Fibroblast of skin of left quadriceps (primary cell): ENCODE data around the gene CAPN10.
"Not testable (repeated sequence)": the region's sequence is repeated elsewhere in the genome, so short reads cannot be mapped to it uniquely, and the experiment has no call there.

ENCODE experiments used
- DNase-seq, 2 experiments: peaks; one replicate each; pipeline ENCODE4 v3.0.0-alpha.2; 2013; ENCODE audit warnings: low read depth in 2 of 2

Gene CAPN10

GRCh38 chr2:240603081-240603835, 16.7 kb downstream of the CAPN10 start:
- no peak for DNase-seq

- DNase-seq = no peak
Measured at GRCh38 chr2:240603846-240604245, 17.3 kb downstream of the CAPN10 start.

- no peak for DNase-seq
Measured at GRCh38 chr2:240604291-240604938, 17.9 kb downstream of the CAPN10 start.

GRCh38 chr2:240604939-240605716, 18.6 kb downstream of the CAPN10 start:
- no peak for DNase-seq

GRCh38 chr2:240605867-240606743, 19.6 kb downstream of the CAPN10 start:
- no peak for DNase-seq

GRCh38 chr2:240611601-240612210, 25.2 kb downstream of the CAPN10 start:
- no peak for DNase-seq

GRCh38 chr2:240613781-240614180, 27.2 kb downstream of the CAPN10 start:
- DNase-seq = no peak

- no peak for DNase-seq
Measured at GRCh38 chr2:240614391-240614790, 27.9 kb downstream of the CAPN10 start.

- no peak for DNase-seq
Measured at GRCh38 chr2:240615396-240615795, 28.9 kb downstream of the CAPN10 start.

GRCh38 chr2:240615820-240616547, 29.4 kb downstream of the CAPN10 start:
- DNase-seq = no peak

- DNase-seq = not testable (repeated sequence)
Measured at GRCh38 chr2:240616860-240617666, 30.5 kb downstream of the CAPN10 start.

- DNase-seq = no peak
Measured at GRCh38 chr2:240618776-240619175, 32.2 kb downstream of the CAPN10 start.

- DNase-seq = no peak
Measured at GRCh38 chr2:240619506-240620148, 33.1 kb downstream of the CAPN10 start.

- no peak for DNase-seq
Measured at GRCh38 chr2:240620149-240620731, 33.7 kb downstream of the CAPN10 start.

GRCh38 chr2:240620859-240621258, 34.3 kb downstream of the CAPN10 start:
- DNase-seq = no peak

- no peak for DNase-seq
Measured at GRCh38 chr2:240622060-240622411, 35.5 kb downstream of the CAPN10 start.

- DNase-seq = no peak
Measured at GRCh38 chr2:240622531-240623235, 36.1 kb downstream of the CAPN10 start.

GRCh38 chr2:240623531-240624010, 37.0 kb downstream of the CAPN10 start:
- no peak for DNase-seq
